GM12892 (cell line): ENCODE results near the gene SH3BP5.

ENCODE experiments used
- POLR2A ChIP-seq: IDR thresholded peaks from 2 replicates; pipeline ENCODE4 v1.6.1; 2011; ENCODE audit warnings: low read depth, low read length, control low read depth
- TAF1 ChIP-seq: IDR thresholded peaks from 2 replicates; pipeline ENCODE4 v1.6.1; 2011; ENCODE audit warnings: low read depth, mild to moderate bottlenecking, control low read depth, low read length, borderline replicate concordance

DNA sequence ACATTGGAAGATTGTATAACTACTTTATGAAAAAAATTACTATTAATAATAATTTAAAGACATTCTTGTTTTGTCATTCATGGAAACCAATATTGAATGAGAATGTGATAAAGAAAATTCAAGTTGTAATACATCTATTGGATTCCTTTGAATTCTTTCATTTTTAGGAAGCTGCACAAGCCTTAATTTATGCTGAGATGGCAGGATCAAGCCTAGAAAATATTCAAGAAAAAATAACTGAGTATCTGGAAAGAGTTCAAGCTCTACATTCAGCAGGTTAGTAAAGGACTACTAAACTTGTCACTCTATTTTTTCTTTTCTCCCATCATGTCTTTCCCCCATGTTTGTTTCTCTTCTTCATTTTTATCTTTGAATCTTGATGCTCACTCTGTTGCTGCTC lies 120.4 kb downstream of the SH3BP5 start:
- TF ChIP-seq TAF1 (no peak), POLR2A (no peak)
